Uterus (tissue), 2 donors: ENCODE results near the gene FCGR2B.

Experiments
- CTCF ChIP-seq, 4 experiments: fragments of 200-600 bp in 2 of 4; fragments of 450-650 bp in 2 of 4; sonication (generic) in 2 of 4; IDR thresholded peaks; one replicate each; pipeline ENCODE4 v1.5.1; 2016 to 2019; ENCODE audit warnings: antibody characterized with exemption in 4 of 4, mild to moderate bottlenecking in 2 of 4, moderate library complexity in 1 of 4
- POLR2A ChIP-seq, 2 donors: fragments of 450-650 bp; IDR thresholded peaks; one replicate each; pipeline ENCODE4 v1.6.1; 2016; ENCODE audit warnings: antibody characterized with exemption in 2 of 2, mild to moderate bottlenecking in 1 of 2, moderate library complexity in 1 of 2

- TF ChIP-seq CTCF (IDR thresholded peaks at IDR 0.05) (no peak), POLR2A (IDR thresholded peaks at IDR 0.05) (no peak)
Measured at GRCh38 chr1:161705537-161705936, 42.6 kb downstream of the FCGR2B start.
